IMR-90 (cell line): ENCODE data around the gene TTF1. TPM values are rescaled to one million over a fixed set of nuclear protein-coding genes. Genes with fewer than 3 reads are reported as not detected.

Source experiments
- ATAC-seq: fragments of 200-7000 bp; cut with Tn5 transposase; 2 replicates; pipeline ENCODE4 v1.9.1; 2020; ENCODE audit warnings: low read depth, mild to moderate bottlenecking, moderate library complexity
- BruUV-seq: library from RNA; stranded (reverse); fragments of 400-500 nt; replicated peaks from 2 replicates; lab custom pipeline; 2021; lab: Mats Ljungman, UMichigan
- CTCF ChIA-PET: fragments of 300-600 bp; formaldehyde crosslinking; extraction: SDS; loops from one replicate; lab custom pipeline; 2021; ENCODE audit warnings: antibody characterized with exemption; lab: Yijun Ruan, JAX
- POLR2A ChIA-PET: fragments of 300-600 bp; sonication (Branson Sonifier 250); formaldehyde crosslinking; loops from one replicate; lab custom pipeline; 2022; ENCODE audit warnings: antibody characterized with exemption; ENCODE audit not compliant: unreplicated experiment; lab: Charles Lee
- DNase-seq: peaks from one replicate; pipeline ENCODE4 v3.0.0; 2013
- H2AFZ ChIP-seq: replicated peaks from 2 replicates; pipeline ENCODE3; 2013; ENCODE audit warnings: low read length, mild to moderate bottlenecking; ENCODE audit not compliant: poor library complexity
- H2AK5ac ChIP-seq: 2 replicates; pipeline ENCODE4 v1.6.1; 2013; ENCODE audit warnings: low read depth, low read length, inconsistent platforms
- H2AK9ac ChIP-seq: replicated peaks from 2 replicates; pipeline ENCODE3; 2013; ENCODE audit warnings: mild to moderate bottlenecking, low read depth, low read length, moderate library complexity; ENCODE audit not compliant: poor library complexity
- H2BK120ac ChIP-seq: 2 replicates; pipeline ENCODE4 v1.6.1; 2013; ENCODE audit warnings: low read depth, low read length, inconsistent platforms
- H2BK15ac ChIP-seq: 3 replicates; pipeline ENCODE4 v1.6.1; 2013; ENCODE audit warnings: low read depth, low read length, inconsistent platforms
- H2BK20ac ChIP-seq: 2 replicates; pipeline ENCODE4 v1.6.1; 2013; ENCODE audit warnings: low read depth, mild to moderate bottlenecking, inconsistent platforms, low read length, moderate library complexity
- H2BK5ac ChIP-seq: 2 replicates; pipeline ENCODE4 v1.6.1; 2013; ENCODE audit warnings: mild to moderate bottlenecking, low read depth, low read length, inconsistent platforms; ENCODE audit not compliant: poor library complexity, severe bottlenecking
- H3K14ac ChIP-seq: replicated peaks from 2 replicates; pipeline ENCODE4 v1.6.1; 2013; ENCODE audit warnings: low read depth, low read length, inconsistent platforms
- H3K18ac ChIP-seq: 2 replicates; pipeline ENCODE4 v1.6.1; 2013; ENCODE audit warnings: low read depth, low read length, control low read depth
- H3K23ac ChIP-seq: 2 replicates; pipeline ENCODE4 v1.6.1; 2013; ENCODE audit warnings: low read depth, low read length, inconsistent platforms
- H3K27ac ChIP-seq: 2 replicates; pipeline ENCODE4 v1.5.1; 2013; ENCODE audit warnings: mild to moderate bottlenecking, control low read depth, low read length; ENCODE audit not compliant: insufficient read depth
- H3K27me3 ChIP-seq: 2 replicates; pipeline ENCODE4 v1.6.1; 2013; ENCODE audit warnings: low read length; ENCODE audit not compliant: control insufficient read depth, insufficient read depth
- H3K36me3 ChIP-seq: 2 replicates; pipeline ENCODE4 v1.6.1; 2013; ENCODE audit warnings: low read length, mixed read lengths; ENCODE audit not compliant: control insufficient read depth, insufficient read depth
- H3K4ac ChIP-seq: 2 replicates; pipeline ENCODE4 v1.6.1; 2013; ENCODE audit warnings: low read depth, low read length, inconsistent platforms
- H3K4me1 ChIP-seq: 2 replicates; pipeline ENCODE4 v1.6.1; 2013; ENCODE audit warnings: low read length, mixed read lengths; ENCODE audit not compliant: control insufficient read depth, insufficient read depth
- H3K4me2 ChIP-seq: 2 replicates; pipeline ENCODE4 v1.6.1; 2013; ENCODE audit warnings: low read depth, mild to moderate bottlenecking, control low read depth, low read length, moderate library complexity
- H3K4me3 ChIP-seq: 2 replicates; pipeline ENCODE4 v1.5.1; 2013; ENCODE audit warnings: low read depth, mild to moderate bottlenecking, control low read depth, low read length, moderate library complexity; ENCODE audit not compliant: insufficient read depth
- H3K56ac ChIP-seq: 2 replicates; pipeline ENCODE4 v1.6.1; 2013; ENCODE audit warnings: low read length, inconsistent platforms; ENCODE audit not compliant: insufficient read depth; ENCODE audit errors: extremely low read depth
- H3K79me1 ChIP-seq, 2 experiments: 2 replicates each; pipeline ENCODE4 v1.6.1; 2013; ENCODE audit warnings: low read length in 2 of 2, inconsistent platforms in 1 of 2, low read depth in 1 of 2
- H3K9ac ChIP-seq: 2 replicates; pipeline ENCODE4 v1.6.1; 2013; ENCODE audit warnings: low read depth, low read length, control low read depth
- H3K9me1 ChIP-seq: 2 replicates; pipeline ENCODE4 v1.6.1; 2013; ENCODE audit warnings: low read length, inconsistent platforms; ENCODE audit not compliant: insufficient read depth
- H3K9me3 ChIP-seq: 2 replicates; pipeline ENCODE4 v1.6.1; 2013; ENCODE audit warnings: low read length; ENCODE audit not compliant: control insufficient read depth, insufficient read depth
- H4K20me1 ChIP-seq: 2 replicates; pipeline ENCODE4 v1.6.1; 2013; ENCODE audit warnings: low read length, inconsistent platforms; ENCODE audit not compliant: insufficient read depth
- H4K5ac ChIP-seq: 2 replicates; pipeline ENCODE4 v1.6.1; 2013; ENCODE audit warnings: mild to moderate bottlenecking, low read depth, low read length, control low read depth
- H4K8ac ChIP-seq, 2 experiments: 2 replicates each; pipeline ENCODE4 v1.6.1; 2013; ENCODE audit warnings: low read depth in 2 of 2, low read length in 2 of 2, control low read depth in 1 of 2, inconsistent platforms in 1 of 2
- H4K91ac ChIP-seq: 2 replicates; pipeline ENCODE4 v1.6.1; 2013; ENCODE audit warnings: low read depth, low read length, inconsistent platforms; ENCODE audit not compliant: insufficient read depth
- BHLHE40 ChIP-seq: fragments of 150-350 bp; IDR thresholded peaks from 2 replicates; pipeline ENCODE4 v1.6.1; 2016; ENCODE audit warnings: mild to moderate bottlenecking, low read depth, low read length
- CEBPB ChIP-seq: IDR thresholded peaks from 2 replicates; pipeline ENCODE4 v1.6.1; 2012; ENCODE audit warnings: low read depth, low read length, improper control_type of control experiment
- CHD1 ChIP-seq: IDR thresholded peaks from 2 replicates; pipeline ENCODE4 v1.6.1; 2012; ENCODE audit warnings: low read depth, low read length, improper control_type of control experiment
- CTCF ChIP-seq: conservative IDR thresholded peaks from 2 replicates; pipeline ENCODE4 v1.5.1; 2012; ENCODE audit warnings: mild to moderate bottlenecking, low read depth, low read length, improper control_type of control experiment
- ELK1 ChIP-seq: fragments of 150-350 bp; IDR thresholded peaks from 2 replicates; pipeline ENCODE4 v1.6.1; 2016; ENCODE audit warnings: low read depth, mild to moderate bottlenecking, low read length, moderate library complexity, borderline replicate concordance
- FOS ChIP-seq: fragments of 150-350 bp; IDR thresholded peaks from 2 replicates; pipeline ENCODE4 v1.6.1; 2016; ENCODE audit warnings: low read depth, low read length
- MAFK ChIP-seq: IDR thresholded peaks from 2 replicates; pipeline ENCODE4 v1.6.1; 2012; ENCODE audit warnings: low read depth, low read length, improper control_type of control experiment
- MXI1 ChIP-seq: IDR thresholded peaks from 2 replicates; pipeline ENCODE4 v1.6.1; 2012; ENCODE audit warnings: low read depth, mild to moderate bottlenecking, low read length, moderate library complexity, borderline replicate concordance
- POLR2A ChIP-seq: IDR thresholded peaks from 2 replicates; pipeline ENCODE4 v1.6.1; 2012; ENCODE audit warnings: mild to moderate bottlenecking, low read depth, low read length
- RCOR1 ChIP-seq: IDR thresholded peaks from 2 replicates; pipeline ENCODE4 v1.6.1; 2012; ENCODE audit warnings: mild to moderate bottlenecking, low read length, improper control_type of control experiment; ENCODE audit not compliant: insufficient replicate concordance
- USF2 ChIP-seq: fragments of 150-350 bp; IDR thresholded peaks from 2 replicates; pipeline ENCODE4 v1.6.1; 2017; ENCODE audit warnings: mild to moderate bottlenecking, antibody characterized with exemption, low read length, low read depth
- WGBS, 2 experiments: methylation state at CpG; one replicate each; pipeline versions ENCODE4 v1.1.5 to v1.1.7; 2013; ENCODE audit warnings: missing lambda C conversion rate in 2 of 2; ENCODE audit not compliant: insufficient read length in 1 of 2; ENCODE audit errors: extremely low coverage in 2 of 2; 5-methylcytosine and 5-hydroxymethylcytosine counted together
- dilution Hi-C: fragments of 300-500 bp; cut with HindIII; formaldehyde crosslinking; loops from one replicate; pipeline ENCODE4 v1.14.3; 2018; ENCODE audit warnings: low sequenced_read_pairs; ENCODE audit not compliant: unreplicated experiment
- in situ Hi-C: fragments of 300-500 bp; cut with MboI; formaldehyde crosslinking; loops from 3 replicates; pipeline ENCODE4 v1.14.3; 2019; ENCODE audit warnings: low sequenced_read_pairs, inconsistent platforms, mixed read lengths
- intact Hi-C: fragments of 100-400 bp; cut with micrococcal nuclease; formaldehyde crosslinking; loops from 2 replicates; pipeline ENCODE4 v1.10.0; 2022
- polyA plus RNA-seq, 3 experiments: library from polyadenylated mRNA; depleted of rRNA; stranded (reverse); fragments of >200 nt; gene quantifications; 2 replicates each; pipeline ENCODE4 v1.2.3, GENCODE V29; 2012; ENCODE audit warnings: low replicate concordance in 1 of 3
- total RNA-seq: library from RNA; depleted of rRNA; stranded (reverse); fragments of >200 nt; gene quantifications from 2 replicates; pipeline ENCODE4 v1.2.3, GENCODE V29; 2012

Gene TTF1
- total and polyA plus RNA-seq, 2 of the 4 experiments (the other 2 are of a cell fraction), result 6.5 to 12.0 TPM

GRCh38 chr9:132372177-132373095, 34.2 kb downstream of the TTF1 start (continued):
- TF ChIP-seq USF2, result no peak

GRCh38 chr9:132370592-132370991, 36.0 kb downstream of the TTF1 start:
- no CpG with 5 or more reads among the region's 4 CpGs for WGBS, 2 experiments
- DNase-seq (no peak), ATAC-seq (no peak)
- in situ Hi-C loops, result no loop called here
- no peak overlapping the region for H3K27ac ChIP-seq
- no peak overlapping the region for H3K14ac ChIP-seq
- no peak overlapping the region for H2AK9ac ChIP-seq
- no peak overlapping the region for H2BK15ac ChIP-seq
- no peak overlapping the region for H3K4me3 ChIP-seq
- no peak overlapping the region for H2AK5ac ChIP-seq
- peaks cover 3% of the 10 kb centered on the region; the same call in 1 of the 2 replicates for H3K9me1 ChIP-seq
- no peak overlapping the region for H2BK120ac ChIP-seq
- intact Hi-C loops, result no loop called here
- no peaks in the 10 kb centered on the region for H3K79me1 ChIP-seq
- POLR2A ChIA-PET, result no interaction called here
- H3K23ac ChIP-seq, result no peak overlapping the region
- no peaks in the 10 kb centered on the region for H3K9me3 ChIP-seq
- CTCF ChIA-PET, result no interaction called here
- dilution Hi-C loops, result no loop called here
- H3K4me1 ChIP-seq, result peaks cover 3% of the 10 kb centered on the region
- H4K20me1 ChIP-seq, result no peaks in the 10 kb centered on the region
- 0 out of 2 replicates have a peak, but pooled peaks cover 3% of the 10 kb centered on the region for H3K27me3 ChIP-seq
- H3K18ac ChIP-seq, result no peak overlapping the region
- H2BK20ac ChIP-seq, result no peak overlapping the region
- H3K36me3 ChIP-seq, result no peaks in the 10 kb centered on the region
- BruUV-seq, result no TSS peak
- no peak overlapping the region for H2AFZ ChIP-seq
- no peak overlapping the region for H4K91ac ChIP-seq
- H3K4ac ChIP-seq, result no peak overlapping the region
- no peak overlapping the region for H3K4me2 ChIP-seq
- no peak overlapping the region for H4K5ac ChIP-seq
- H3K56ac ChIP-seq, result no peak overlapping the region
- no peak overlapping the region for H4K8ac ChIP-seq
- no peak overlapping the region for H2BK5ac ChIP-seq
- H3K9ac ChIP-seq, result no peak overlapping the region
- no peak for TF ChIP-seq POLR2A
- no peak for TF ChIP-seq CTCF
- TF ChIP-seq ELK1, result no peak
- TF ChIP-seq CHD1, result no peak
- TF ChIP-seq FOS, result no peak
- no peak for TF ChIP-seq RCOR1
- TF ChIP-seq CEBPB, result no peak
- TF ChIP-seq MAFK, result no peak
- no peak for TF ChIP-seq USF2
- no peak for TF ChIP-seq BHLHE40
- TF ChIP-seq MXI1, result no peak
